Activated T-cell treated with anti-CD3 and anti-CD28 coated beads for 48 hours (primary cell): Measurements from ENCODE around the gene PXK.

Experiments
- DNase-seq: peaks from one replicate; pipeline ENCODE4 v3.0.0-alpha.2; 2020; ENCODE audit warnings: low read depth

The PXK gene

DNA sequence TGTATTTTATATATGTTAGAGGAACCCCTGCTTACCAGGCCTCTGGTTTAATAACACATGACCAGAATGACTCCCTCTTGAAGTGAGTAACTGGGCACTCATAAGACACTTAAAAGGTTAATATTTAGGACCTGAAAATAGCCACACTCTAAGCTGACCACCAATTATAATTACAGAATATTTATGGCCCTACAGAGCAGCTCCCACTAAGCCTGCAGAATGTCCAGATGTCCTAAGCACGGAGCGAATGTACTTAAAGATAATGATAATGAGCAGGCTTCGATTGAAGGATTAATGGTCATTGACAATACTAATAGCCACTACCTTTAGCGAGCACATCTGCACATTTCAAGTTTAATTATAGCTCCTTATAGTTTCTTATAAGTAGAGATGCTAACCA, 136.4 kb downstream of the PXK start:
- DNase-seq = no peak

DNA sequence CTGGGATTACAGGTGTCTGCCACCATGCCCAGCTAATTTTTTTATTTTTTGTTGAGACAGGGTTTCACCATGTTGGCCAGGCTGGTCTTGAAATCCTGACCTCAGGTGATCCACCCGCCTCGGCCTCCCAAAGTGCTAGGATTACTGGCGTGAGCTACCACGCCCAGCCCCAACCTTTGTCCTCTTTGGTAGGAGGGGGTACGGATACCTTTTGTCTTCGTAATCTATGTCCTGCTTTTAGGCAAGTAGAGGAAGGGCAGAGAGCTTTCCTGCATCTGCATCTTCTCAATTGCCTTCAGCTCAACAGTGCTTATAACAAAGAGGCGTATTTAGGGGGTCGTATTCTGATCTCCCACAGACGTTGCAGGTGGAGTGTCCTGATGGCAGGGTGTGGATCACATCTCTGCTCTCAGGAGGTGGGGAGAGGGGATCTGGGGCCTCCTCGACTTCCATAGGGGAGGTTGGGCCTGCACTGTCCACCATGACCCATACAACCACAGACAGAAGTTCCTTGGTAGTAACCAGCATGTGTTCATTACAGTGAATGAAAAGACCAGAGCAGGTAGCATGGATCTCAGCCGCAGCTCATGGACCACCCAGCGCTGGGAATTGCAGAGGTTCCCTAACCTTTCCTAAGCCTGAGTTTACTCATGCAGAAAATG, 137.8 kb downstream of the PXK start:
- DNase-seq = no peak

DNA sequence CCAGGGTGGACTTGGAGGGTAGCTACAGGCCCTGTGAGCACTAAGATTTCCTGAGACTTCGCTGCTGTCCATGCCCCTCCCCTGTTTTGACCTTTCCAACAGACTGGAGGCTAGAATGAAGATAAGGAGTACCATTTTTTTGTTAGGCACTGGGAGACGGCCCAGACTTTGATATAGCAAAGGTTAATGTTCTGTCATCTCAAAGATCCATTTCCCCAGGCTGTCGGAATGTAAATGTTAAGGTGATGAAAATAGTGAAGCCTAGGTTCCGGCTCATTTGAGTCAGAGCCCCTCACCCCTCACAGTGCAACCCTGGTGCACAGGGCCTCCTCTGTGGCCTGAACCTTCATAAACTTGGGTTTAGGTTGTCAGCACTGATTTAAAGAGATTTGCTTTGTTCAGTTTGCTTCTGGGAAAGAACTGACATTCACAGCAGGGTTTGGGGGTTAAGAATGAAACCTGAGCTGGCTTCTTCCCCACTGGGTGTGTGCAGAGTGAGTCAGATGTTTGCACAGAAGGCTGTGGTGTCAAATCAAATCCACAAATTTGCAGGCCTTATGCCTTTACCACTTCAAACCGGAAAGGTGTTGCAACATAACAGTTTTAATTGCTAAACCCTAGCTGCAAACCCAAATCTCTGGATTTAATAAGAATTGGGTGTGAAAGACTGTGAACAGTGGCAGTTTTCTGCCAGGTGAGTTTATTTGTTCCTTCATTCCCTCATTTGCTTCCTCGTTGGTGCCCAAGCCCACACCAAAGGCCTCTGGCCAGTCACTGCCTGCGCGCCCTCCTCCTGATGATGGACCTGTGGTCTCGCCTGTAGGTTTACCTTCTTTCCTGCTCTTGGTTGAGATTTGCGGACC, 138.6 kb downstream of the PXK start:
- peak; percentile 48 for DNase-seq

DNA sequence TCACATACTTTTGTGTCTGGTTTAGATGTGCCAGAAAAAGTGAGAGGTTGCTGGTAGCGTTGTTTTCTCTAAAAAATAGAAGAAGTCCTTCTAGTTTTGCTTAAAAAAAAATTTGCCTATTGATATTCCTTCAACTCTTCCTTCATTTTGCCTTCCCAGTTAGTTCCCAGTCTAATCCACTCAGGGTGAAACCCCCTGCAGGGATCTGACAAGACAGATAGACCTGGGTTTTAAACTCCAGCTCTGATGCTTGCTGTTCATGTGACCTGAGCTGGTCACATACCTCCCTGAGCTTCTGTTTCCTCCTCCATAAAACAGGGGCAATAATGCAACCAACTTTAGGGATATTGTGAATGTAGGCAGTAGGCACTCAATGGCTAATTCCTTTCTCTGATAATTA, 140.6 kb downstream of the PXK start:
- DNase-seq = no peak

DNA sequence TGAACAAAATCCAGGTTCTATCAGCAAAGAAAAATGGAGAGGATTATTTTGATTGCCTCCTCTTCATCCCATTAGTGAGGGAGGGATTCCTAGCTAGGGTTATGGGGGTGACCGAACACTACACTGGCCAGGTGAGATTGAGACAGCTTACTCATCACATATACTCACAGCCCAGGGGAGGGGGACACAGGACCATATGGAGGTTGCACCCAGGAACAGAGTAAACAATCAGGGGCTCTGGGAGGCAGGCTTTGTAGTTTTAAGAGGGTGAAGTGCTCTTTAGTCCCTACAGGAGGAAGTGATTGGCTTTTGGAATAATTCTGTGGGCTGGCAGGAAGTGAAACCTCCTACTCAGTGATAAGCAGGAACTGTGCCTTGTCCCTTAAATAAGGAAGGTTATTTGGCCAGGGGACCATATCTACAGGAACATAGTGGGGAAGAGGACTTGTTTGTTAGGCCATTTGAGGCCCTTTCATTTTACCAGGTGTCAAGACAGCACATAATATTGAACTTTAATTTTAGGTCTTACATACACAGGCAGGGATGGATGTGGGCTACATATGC, 141.7 kb downstream of the PXK start:
- DNase-seq = no peak

DNA sequence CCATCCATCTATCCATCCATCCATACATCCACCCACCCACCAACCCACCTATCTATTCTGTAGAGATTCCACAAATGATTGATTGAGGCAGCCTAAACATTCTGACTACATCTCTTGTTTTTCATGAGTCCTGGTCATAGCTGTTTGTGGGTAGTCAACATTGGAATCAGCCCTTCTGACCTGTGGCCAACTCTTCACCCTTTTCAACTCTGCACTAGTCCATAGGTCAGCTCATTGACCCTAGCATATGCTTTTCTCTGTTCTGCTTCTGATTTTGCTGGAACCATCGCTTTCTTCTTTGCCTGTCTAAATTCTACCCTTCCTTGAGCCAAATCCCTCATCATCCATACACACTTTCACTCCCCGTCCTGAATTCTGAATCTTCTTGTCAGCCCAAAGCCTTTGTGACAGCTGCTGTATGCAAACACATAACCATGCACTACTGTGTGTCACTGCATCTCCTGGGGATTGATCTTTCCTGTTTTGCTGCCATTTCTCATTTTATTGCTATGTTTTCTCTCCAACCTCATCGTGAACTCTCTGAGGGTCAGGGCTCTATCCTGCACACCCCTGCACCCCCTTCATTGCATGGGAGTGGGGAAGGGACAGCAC, 142.4 kb downstream of the PXK start:
- DNase-seq = no peak
